Brain microvascular endothelial cell (primary cell): ENCODE data around the gene OR52N1.

ENCODE experiments used
- DNase-seq: peaks from one replicate; pipeline ENCODE4 v3.0.0-alpha.2; 2020
- H3K27ac ChIP-seq: fragments of 250-450 bp; sonication (Bioruptor Pico); 2 replicates; pipeline ENCODE4 v1.5.1; 2020; ENCODE audit warnings: mild to moderate bottlenecking, moderate library complexity
- H3K27me3 ChIP-seq: fragments of 250-450 bp; sonication (Bioruptor Pico); replicated peaks from 2 replicates; pipeline ENCODE4 v1.5.1; 2020; ENCODE audit warnings: mild to moderate bottlenecking
- H3K36me3 ChIP-seq: fragments of 250-450 bp; sonication (Bioruptor Pico); replicated peaks from 2 replicates; pipeline ENCODE4 v1.5.1; 2020; ENCODE audit warnings: mild to moderate bottlenecking
- H3K4me3 ChIP-seq: 2 replicates; pipeline ENCODE4 v1.5.1; 2011; ENCODE audit warnings: low read depth, mild to moderate bottlenecking, control low read depth, low read length, moderate library complexity
- CTCF ChIP-seq: IDR thresholded peaks from 2 replicates; pipeline ENCODE4 v1.5.1; 2011; ENCODE audit warnings: low read depth, mild to moderate bottlenecking, moderate library complexity, low read length, control low read depth, inconsistent platforms; ENCODE audit errors: missing control alignments
- in situ Hi-C: cut with HindIII; loops from 2 replicates; pipeline ENCODE4 v1.10.0; 2017; ENCODE audit warnings: low sequenced_read_pairs, low pct_ligation_motif_present

The OR52N1 gene

GRCh38 chr11:5791165-5791564 lies at the start of gene OR52N1:
OR52N1 (minus strand) TSS chr11:5791265; CDS start chr11:5788816, 2,449 bp downstream.
- no peak for DNase-seq
- Histone ChIP-seq H3K27ac (no peak within 1 kb of the TSS), H3K36me3 (no peaks in the 10 kb centered on the region), H3K4me3 (no peak within 1 kb of the TSS), H3K27me3 (no peaks in the 10 kb centered on the region)
- no peak for TF ChIP-seq CTCF
- in situ Hi-C loops = no loop called here

- no peak overlapping the region for H3K27ac ChIP-seq
- H3K27me3 ChIP-seq = no peaks in the 10 kb centered on the region
- DNase-seq = no peak
- no peaks in the 10 kb centered on the region for H3K36me3 ChIP-seq
- no peak overlapping the region for H3K4me3 ChIP-seq
- TF ChIP-seq CTCF = no peak
- in situ Hi-C loops = no loop called here
Measured at GRCh38 chr11:5837695-5838094, 46.6 kb upstream of the OR52N1 start.

- no peak overlapping the region for H3K27ac ChIP-seq
- no peaks in the 10 kb centered on the region for H3K27me3 ChIP-seq
- in situ Hi-C loops = no loop called here
- no peak for TF ChIP-seq CTCF
- H3K4me3 ChIP-seq = no peak overlapping the region
- no peak for DNase-seq
- H3K36me3 ChIP-seq = no peaks in the 10 kb centered on the region
Measured at GRCh38 chr11:5833446-5833845, 42.4 kb upstream of the OR52N1 start.

- no peak overlapping the region for H3K4me3 ChIP-seq
- DNase-seq = no peak
- TF ChIP-seq CTCF = no peak
- H3K36me3 ChIP-seq = no peaks in the 10 kb centered on the region
- in situ Hi-C loops = no loop called here
- H3K27me3 ChIP-seq = no peaks in the 10 kb centered on the region
- H3K27ac ChIP-seq = no peak overlapping the region
Measured at GRCh38 chr11:5831196-5831829, 40.2 kb upstream of the OR52N1 start.

- in situ Hi-C loops = no loop called here
Measured at GRCh38 chr11:5818245-5818886, 27.3 kb upstream of the OR52N1 start.

More at GRCh38 chr11:5818245-5818886, 27.3 kb upstream of the OR52N1 start:
- TF ChIP-seq CTCF = no peak
- no peak overlapping the region for H3K27ac ChIP-seq
- DNase-seq = no peak
- no peaks in the 10 kb centered on the region for H3K27me3 ChIP-seq
- H3K4me3 ChIP-seq = no peak overlapping the region
- H3K36me3 ChIP-seq = no peaks in the 10 kb centered on the region
